GM12891 (cell line): Measurements from ENCODE around the gene HELZ2.

Source experiments
- DNase-seq: peaks from one replicate; pipeline ENCODE4 v3.0.0; 2011; ENCODE audit warnings: low spot score; ENCODE audit not compliant: insufficient read length
- FAIRE-seq: peaks from 2 replicates; lab custom pipeline; 2011; peaks lifted over from hg19 to GRCh38; lab: Jason Lieb, UNC
- PAX5 ChIP-seq: IDR thresholded peaks from 2 replicates; pipeline ENCODE4 v1.6.1; 2011; ENCODE audit warnings: low read length, moderate library complexity, mild to moderate bottlenecking; ENCODE audit not compliant: insufficient read depth, severe bottlenecking
- POLR2A ChIP-seq: IDR thresholded peaks from 2 replicates; pipeline ENCODE4 v1.6.1; 2011; ENCODE audit warnings: low read depth, low read length, control low read depth
- POLR2AphosphoS5 ChIP-seq: IDR thresholded peaks from 2 replicates; pipeline ENCODE4 v1.6.1; 2011; ENCODE audit warnings: low read depth, low read length, control low read depth
- POU2F2 ChIP-seq: IDR thresholded peaks from 2 replicates; pipeline ENCODE4 v1.6.1; 2011; ENCODE audit warnings: low read depth, mild to moderate bottlenecking, control low read depth, low read length, moderate library complexity
- SPI1 ChIP-seq: IDR thresholded peaks from 2 replicates; pipeline ENCODE4 v1.6.1; 2011; ENCODE audit warnings: low read depth, low read length, control low read depth
- TAF1 ChIP-seq: IDR thresholded peaks from 2 replicates; pipeline ENCODE4 v1.6.1; 2011; ENCODE audit warnings: low read depth, low read length, control low read depth

The HELZ2 gene

DNA sequence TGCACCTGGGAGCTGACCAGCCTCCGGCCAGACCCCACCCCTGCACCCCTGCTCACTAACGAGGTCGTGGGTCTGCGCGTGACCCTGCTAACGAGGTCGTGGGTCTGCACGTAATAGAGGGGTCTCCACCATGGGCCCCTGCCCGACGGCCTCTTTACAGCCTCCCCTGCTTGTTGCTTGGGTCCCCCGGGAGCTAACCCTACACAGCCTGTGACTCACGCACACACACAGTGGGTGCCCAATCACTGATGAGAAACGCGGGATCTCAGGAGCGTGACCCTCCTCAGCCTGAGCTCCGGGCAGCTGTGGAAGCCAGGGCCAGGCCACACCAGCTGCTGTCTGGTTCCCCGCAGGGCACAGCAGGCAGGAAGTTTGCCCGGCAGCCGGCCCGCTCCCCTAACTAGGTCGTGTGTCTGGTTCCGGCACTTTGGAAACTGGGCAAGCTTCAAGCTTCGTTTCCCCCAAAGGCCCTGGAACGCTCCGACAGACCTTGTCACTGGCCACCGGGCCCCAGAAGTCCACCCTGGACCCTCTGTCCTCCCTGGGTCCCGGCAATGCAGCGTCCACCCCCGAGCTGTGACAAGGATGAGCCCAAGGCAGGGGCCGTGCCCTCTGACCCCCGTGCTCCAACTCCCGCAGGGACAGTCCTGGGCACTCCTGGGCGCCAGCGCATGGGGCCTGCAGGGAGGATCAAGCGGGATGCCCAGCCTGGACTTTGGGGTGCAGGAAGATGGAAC lies 37.6 kb downstream of the HELZ2 start:
- DNase-seq (no peak), FAIRE-seq (no peak)
- no peak for TF ChIP-seq POLR2A
- TF ChIP-seq POLR2AphosphoS5: no peak
- TF ChIP-seq POU2F2: no peak
- TF ChIP-seq PAX5: no peak
- no peak for TF ChIP-seq TAF1
- no peak for TF ChIP-seq SPI1

DNA sequence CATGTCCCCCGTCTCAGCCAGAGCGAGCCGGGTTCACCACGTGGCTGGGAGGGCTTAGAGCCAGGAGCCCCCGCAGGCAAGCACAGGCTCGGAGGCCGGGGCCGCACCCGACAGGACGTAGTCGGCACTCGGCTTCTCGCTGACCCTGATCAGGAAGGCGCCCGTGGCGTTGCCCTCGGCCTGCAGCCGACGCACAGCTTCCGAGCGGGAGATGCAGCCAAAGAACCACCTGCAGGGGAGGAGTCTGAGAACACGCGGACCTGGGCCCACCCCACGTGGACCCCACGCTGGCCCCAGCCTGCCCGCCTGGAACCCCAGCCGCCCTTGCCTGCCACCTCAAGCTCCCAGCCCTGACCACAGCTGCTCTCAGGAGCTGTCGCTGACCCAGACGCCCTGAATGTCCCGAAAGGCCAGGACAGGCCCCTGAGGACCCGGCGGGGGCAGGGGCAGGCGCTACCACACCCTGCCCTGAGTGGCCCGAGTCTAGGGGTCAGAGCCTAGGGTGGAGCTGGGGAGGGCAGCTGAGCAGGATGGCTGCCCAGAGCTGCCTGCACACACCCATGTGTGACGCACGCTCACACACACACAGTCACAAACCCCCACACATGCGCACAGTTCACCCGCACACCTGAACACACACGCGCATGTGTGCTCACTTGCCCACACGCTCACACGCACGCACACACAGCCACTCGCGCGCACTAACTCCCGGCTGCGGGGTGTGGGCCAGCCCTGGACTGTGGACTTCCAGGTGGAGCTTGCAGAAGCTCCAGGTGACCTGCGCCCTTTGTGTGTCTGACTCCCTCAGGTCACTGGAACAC lies 39.0 kb downstream of the HELZ2 start:
- TF ChIP-seq POLR2AphosphoS5: no peak
- TF ChIP-seq TAF1: no peak
- no peak for TF ChIP-seq SPI1
- no peak for TF ChIP-seq PAX5
- DNase-seq (no peak), FAIRE-seq (no peak)

DNA sequence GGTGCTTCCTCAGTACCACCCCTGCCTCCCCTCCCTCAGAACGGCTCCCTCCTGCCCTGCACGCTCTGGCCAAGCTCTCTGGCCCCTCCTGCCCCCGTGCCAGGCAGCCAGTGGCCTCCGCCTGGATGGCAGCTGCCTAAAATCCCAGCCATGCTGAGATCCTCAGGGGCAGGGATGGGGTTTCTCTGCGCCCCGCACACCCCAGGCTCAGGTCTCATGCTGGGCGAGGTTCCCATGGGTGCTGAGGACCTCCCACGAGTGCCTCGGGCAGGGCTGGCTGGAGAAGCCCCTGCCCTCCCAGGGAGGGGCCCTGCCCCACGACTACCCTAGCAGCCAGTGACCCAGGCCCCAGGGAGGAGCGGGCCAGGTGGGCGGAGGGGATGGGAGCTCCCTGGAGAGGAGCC lies 39.6 kb downstream of the HELZ2 start:
- TF ChIP-seq POLR2A (no peak), SPI1 (no peak), POLR2AphosphoS5 (no peak), POU2F2 (no peak), PAX5 (no peak), TAF1 (no peak)
- FAIRE-seq (no peak), DNase-seq (no peak)

DNA sequence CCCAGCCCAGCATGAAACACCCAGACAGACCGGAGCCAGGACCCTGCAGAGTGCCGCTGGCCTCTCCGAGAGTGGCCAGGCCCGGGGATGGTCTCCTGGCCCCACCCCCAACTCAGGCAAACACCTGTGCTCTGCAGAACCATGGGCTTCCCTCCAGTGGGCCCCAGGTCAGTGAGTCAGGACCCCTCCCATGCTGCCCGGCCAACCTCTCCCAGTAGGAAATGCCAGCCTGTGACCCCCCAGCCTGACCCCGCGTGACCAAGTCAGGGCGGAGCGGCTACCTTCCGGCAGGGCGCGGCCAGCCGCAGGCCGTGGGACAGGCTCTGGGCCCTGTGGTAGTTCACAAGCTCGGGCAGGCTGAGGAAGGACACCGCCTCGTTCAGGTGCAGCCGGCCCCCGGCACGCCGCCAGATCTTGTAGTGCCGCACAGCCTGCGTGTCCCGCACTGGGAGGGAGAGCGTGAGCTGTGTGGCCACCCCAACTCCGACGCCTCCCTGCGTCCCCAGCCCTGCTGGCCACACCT lies 40.1 kb downstream of the HELZ2 start:
- FAIRE-seq: no peak
- TF ChIP-seq POLR2AphosphoS5 (no peak), POLR2A (no peak), SPI1 (no peak)
- DNase-seq: no peak

DNA sequence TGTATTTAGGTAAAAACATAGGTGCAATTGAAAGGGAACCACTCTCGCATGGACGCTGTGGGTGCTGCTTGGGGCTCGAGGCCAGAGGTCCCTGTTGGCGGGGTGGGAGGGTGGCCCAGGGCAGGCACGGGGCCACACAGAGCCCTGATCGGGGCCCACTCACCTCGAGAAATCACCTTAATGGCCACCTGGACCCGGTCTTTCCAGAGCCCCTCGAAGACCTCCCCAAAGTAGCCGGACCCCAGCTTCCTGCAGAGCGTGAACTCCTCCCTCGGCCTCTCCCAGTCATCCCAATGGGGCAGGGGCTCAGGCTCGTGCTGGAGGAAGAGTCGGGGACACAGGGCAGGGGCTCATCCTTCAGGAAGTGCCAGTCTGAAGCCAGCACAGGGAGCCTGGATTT lies 40.7 kb downstream of the HELZ2 start:
- TF ChIP-seq SPI1 (no peak), POLR2AphosphoS5 (no peak)
- FAIRE-seq (no peak), DNase-seq (no peak)

DNA sequence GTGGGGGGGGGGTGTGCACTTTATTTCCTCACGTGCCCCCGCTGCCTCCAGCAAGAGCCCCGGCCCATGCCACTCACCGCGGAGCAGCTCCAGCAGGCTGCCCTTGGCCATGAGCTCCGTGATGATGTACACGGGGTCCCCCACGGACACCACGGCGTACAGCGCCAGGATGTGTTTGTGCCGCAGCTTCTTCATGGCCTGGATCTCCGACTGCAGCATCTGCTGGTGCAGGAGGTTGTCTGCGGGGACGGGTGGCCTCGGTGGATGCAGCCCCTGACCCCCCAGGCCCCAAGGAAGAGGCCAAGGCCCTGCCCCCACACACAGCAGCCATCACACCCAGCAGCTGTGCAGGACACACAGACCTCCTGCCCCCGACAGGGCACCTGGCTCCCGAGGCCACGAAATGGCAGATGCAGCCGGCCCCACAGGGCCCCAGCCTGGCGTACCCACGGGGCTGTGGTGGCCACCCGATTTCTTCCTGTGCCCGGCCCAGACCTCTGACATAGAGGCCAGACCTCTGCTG lies 41.5 kb downstream of the HELZ2 start:
- FAIRE-seq (no peak), DNase-seq (no peak)
- TF ChIP-seq POLR2A: no peak
- TF ChIP-seq POLR2AphosphoS5: no peak
- no peak for TF ChIP-seq SPI1
- no peak for TF ChIP-seq PAX5
- no peak for TF ChIP-seq TAF1
- TF ChIP-seq POU2F2: no peak

DNA sequence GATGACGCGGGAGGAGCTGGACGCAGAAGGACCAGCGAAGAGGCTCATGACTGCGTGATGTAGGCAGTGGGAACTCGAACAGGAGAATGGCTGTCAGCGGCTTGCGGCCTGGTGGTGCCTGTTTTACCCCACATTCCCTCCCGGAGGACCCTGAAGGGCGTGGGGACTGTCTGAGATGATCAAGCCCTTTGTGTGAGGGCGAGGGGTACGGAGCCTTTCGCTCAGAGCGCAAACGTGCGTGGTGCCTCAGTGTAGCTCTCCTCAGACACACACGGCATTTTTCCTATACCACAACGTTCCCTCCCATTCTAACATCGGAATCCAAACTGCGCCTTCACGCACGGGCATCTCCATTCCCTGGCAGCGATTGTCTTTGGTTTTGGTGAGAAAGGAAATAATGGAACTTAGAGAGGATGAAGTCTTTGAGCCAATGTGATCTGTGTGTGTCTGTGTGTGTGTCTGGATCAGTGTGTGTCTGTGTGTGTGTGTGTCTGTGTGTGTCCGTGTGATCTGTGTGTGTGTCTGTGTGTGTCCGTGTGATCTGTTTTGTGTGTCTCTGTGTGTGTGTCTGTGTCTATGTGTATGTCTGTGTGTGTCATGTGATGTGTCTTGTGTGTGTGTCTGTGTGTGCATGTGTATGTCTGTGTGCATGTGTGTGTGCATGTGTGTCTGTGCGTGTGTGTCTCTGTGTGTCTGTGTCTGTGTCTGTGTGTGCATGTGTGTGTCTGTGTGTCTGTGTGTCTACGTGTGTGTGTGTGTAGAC lies 42.2 kb downstream of the HELZ2 start:
- DNase-seq (no peak), FAIRE-seq (peak; percentile 9)
- TF ChIP-seq POLR2A (no peak), TAF1 (no peak), SPI1 (no peak), POLR2AphosphoS5 (no peak), POU2F2 (no peak), PAX5 (no peak)

DNA sequence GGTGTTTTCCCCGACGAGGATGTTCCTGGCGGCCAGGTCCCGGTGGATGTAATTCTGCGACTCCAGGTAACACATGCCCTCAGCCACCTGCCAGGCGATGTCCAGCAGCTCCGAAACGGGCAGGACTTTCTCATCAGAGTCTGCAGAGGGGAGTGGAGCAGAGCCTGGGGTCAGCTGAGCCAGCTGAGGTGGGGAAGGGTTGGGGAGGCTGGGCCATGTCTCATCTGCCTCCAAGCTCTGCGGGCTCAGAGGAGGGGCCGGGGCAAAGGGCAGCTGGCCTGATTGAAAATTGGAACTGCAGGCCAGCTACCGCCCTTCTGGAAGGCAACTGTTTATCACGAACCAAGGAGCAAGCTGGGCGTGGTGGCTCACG lies 43.3 kb downstream of the HELZ2 start:
- DNase-seq (no peak), FAIRE-seq (no peak)
- TF ChIP-seq POLR2A (no peak), SPI1 (no peak), TAF1 (no peak), POLR2AphosphoS5 (no peak), PAX5 (no peak), POU2F2 (no peak)
